H9 (cell line): ENCODE measurements around the gene MED25. TPM values are rescaled to one million over a fixed set of nuclear protein-coding genes. Genes with fewer than 3 reads are reported as not detected.

Experiments
- DNase-seq: peaks from one replicate; pipeline ENCODE4 v3.0.0-alpha.2; 2017
- H2AFZ ChIP-seq: one replicate; pipeline ENCODE4 v1.6.1; 2013; ENCODE audit warnings: mild to moderate bottlenecking, low read length, control low read depth, moderate library complexity
- H2AK5ac ChIP-seq: 2 replicates; pipeline ENCODE4 v1.6.1; 2013; ENCODE audit warnings: low read length, control low read depth, mixed read lengths; ENCODE audit not compliant: insufficient read length
- H2BK120ac ChIP-seq: one replicate; pipeline ENCODE4 v1.6.1; 2013; ENCODE audit warnings: low read depth, mild to moderate bottlenecking, low read length, control low read depth, inconsistent platforms; ENCODE audit not compliant: poor library complexity, severe bottlenecking
- H2BK12ac ChIP-seq: 2 replicates; pipeline ENCODE4 v1.6.1; 2013; ENCODE audit warnings: low read length, control low read depth, mixed read lengths, low read depth; ENCODE audit not compliant: insufficient read length
- H2BK15ac ChIP-seq: 2 replicates; pipeline ENCODE4 v1.6.1; 2013; ENCODE audit warnings: low read depth, low read length, control low read depth
- H2BK20ac ChIP-seq: one replicate; pipeline ENCODE4 v1.6.1; 2013; ENCODE audit warnings: low read depth, mild to moderate bottlenecking, low read length, control low read depth, inconsistent platforms; ENCODE audit not compliant: poor library complexity, severe bottlenecking
- H2BK5ac ChIP-seq: 2 replicates; pipeline ENCODE4 v1.6.1; 2013; ENCODE audit warnings: low read length, control low read depth, mixed read lengths; ENCODE audit not compliant: insufficient read length
- H3K14ac ChIP-seq: 2 replicates; pipeline ENCODE4 v1.6.1; 2013; ENCODE audit warnings: low read length, control low read depth; ENCODE audit not compliant: insufficient read depth
- H3K18ac ChIP-seq: 2 replicates; pipeline ENCODE4 v1.6.1; 2013; ENCODE audit warnings: low read depth, mild to moderate bottlenecking, mixed read lengths, low read length, control low read depth; ENCODE audit not compliant: insufficient read length
- H3K23ac ChIP-seq: 2 replicates; pipeline ENCODE4 v1.6.1; 2013; ENCODE audit warnings: low read length, control low read depth, mixed read lengths, low read depth; ENCODE audit not compliant: insufficient read length
- H3K23me2 ChIP-seq: 2 replicates; pipeline ENCODE4 v1.6.1; 2013; ENCODE audit warnings: low read depth, mild to moderate bottlenecking, mixed read lengths, low read length, control low read depth; ENCODE audit not compliant: insufficient read length, poor library complexity, severe bottlenecking
- H3K27ac ChIP-seq: 2 replicates; pipeline ENCODE4 v1.5.1; 2013; ENCODE audit warnings: low read length, control low read depth, mixed read lengths, low read depth; ENCODE audit not compliant: insufficient read length
- H3K27me3 ChIP-seq: 2 replicates; pipeline ENCODE4 v1.6.1; 2013; ENCODE audit warnings: low read length, control low read depth, inconsistent platforms; ENCODE audit not compliant: insufficient read depth
- H3K4ac ChIP-seq: 2 replicates; pipeline ENCODE4 v1.6.1; 2013; ENCODE audit warnings: low read depth, mild to moderate bottlenecking, control low read depth, inconsistent platforms, low read length, moderate library complexity
- H3K4me1 ChIP-seq: 2 replicates; pipeline ENCODE4 v1.6.1; 2013; ENCODE audit warnings: low read length, control low read depth, inconsistent platforms; ENCODE audit not compliant: insufficient read depth
- H3K4me2 ChIP-seq: 2 replicates; pipeline ENCODE4 v1.6.1; 2013; ENCODE audit warnings: low read length, control low read depth, mixed read lengths; ENCODE audit not compliant: insufficient read length, insufficient read depth
- H3K56ac ChIP-seq: 2 replicates; pipeline ENCODE4 v1.6.1; 2013; ENCODE audit warnings: low read depth, mild to moderate bottlenecking, mixed read lengths, low read length, control low read depth; ENCODE audit not compliant: insufficient read length
- H3K79me1 ChIP-seq: 2 replicates; pipeline ENCODE4 v1.6.1; 2013; ENCODE audit warnings: low read depth, mild to moderate bottlenecking, moderate library complexity, low read length, control low read depth, inconsistent platforms; ENCODE audit not compliant: insufficient read depth, poor library complexity, severe bottlenecking
- H3K79me2 ChIP-seq: 2 replicates; pipeline ENCODE4 v1.6.1; 2013; ENCODE audit warnings: low read length, control low read depth, inconsistent platforms; ENCODE audit not compliant: insufficient read depth
- H3K9ac ChIP-seq: 2 replicates; pipeline ENCODE4 v1.6.1; 2013; ENCODE audit warnings: low read length, control low read depth, mixed read lengths; ENCODE audit not compliant: insufficient read length; ENCODE audit errors: extremely low read depth
- H3K9me3 ChIP-seq: one replicate; pipeline ENCODE4 v1.6.1; 2013; ENCODE audit warnings: low read depth, low read length, inconsistent platforms; ENCODE audit not compliant: control insufficient read depth
- H3T11ph ChIP-seq: one replicate; pipeline ENCODE4 v1.6.1; 2013; ENCODE audit warnings: mild to moderate bottlenecking, low read length, control low read depth, inconsistent platforms
- H4K20me1 ChIP-seq: one replicate; pipeline ENCODE4 v1.6.1; 2013; ENCODE audit not compliant: control insufficient read depth, insufficient read length, insufficient read depth
- H4K5ac ChIP-seq: 2 replicates; pipeline ENCODE4 v1.6.1; 2013; ENCODE audit warnings: low read depth, mild to moderate bottlenecking, mixed read lengths, low read length, control low read depth; ENCODE audit not compliant: insufficient read length
- H4K8ac ChIP-seq: replicated peaks from 2 replicates; pipeline ENCODE4 v1.6.1; 2013; ENCODE audit warnings: low read length, control low read depth, mixed read lengths, low read depth; ENCODE audit not compliant: insufficient read length
- H4K91ac ChIP-seq: 2 replicates; pipeline ENCODE4 v1.6.1; 2013; ENCODE audit warnings: low read depth, mild to moderate bottlenecking, moderate library complexity, mixed read lengths, low read length, control low read depth; ENCODE audit not compliant: insufficient read length
- H3K27ac Mint-ChIP-seq, 3 experiments: 2 replicates in 2 of 3; 3 replicates in 1 of 3; pipeline ENCODE4 v1.8.0; 2020 to 2021; ENCODE audit warnings: mixed read lengths in 3 of 3, mild to moderate bottlenecking in 1 of 3, moderate library complexity in 1 of 3
- H3K27me3 Mint-ChIP-seq: 2 replicates; pipeline ENCODE4 v1.8.0; 2021; ENCODE audit warnings: low read depth, mild to moderate bottlenecking, moderate library complexity, mixed read lengths
- H3K36me3 Mint-ChIP-seq, 3 experiments: 2 replicates in 2 of 3; 3 replicates in 1 of 3; pipeline ENCODE4 v1.8.0; 2020 to 2021; ENCODE audit warnings: low read depth in 3 of 3, mixed read lengths in 3 of 3; ENCODE audit not compliant: insufficient read depth in 1 of 3
- H3K4me1 Mint-ChIP-seq, 2 experiments: 2 replicates each; pipeline ENCODE4 v1.8.0; 2020; ENCODE audit warnings: mixed read lengths in 2 of 2
- H3K4me3 Mint-ChIP-seq, 2 experiments: 2 replicates in 1 of 2; 3 replicates in 1 of 2; pipeline ENCODE4 v1.8.0; 2020 to 2021; ENCODE audit warnings: mild to moderate bottlenecking in 2 of 2, mixed read lengths in 2 of 2, moderate library complexity in 1 of 2
- H3K9me3 Mint-ChIP-seq, 2 experiments: 2 replicates in 1 of 2; 3 replicates in 1 of 2; pipeline ENCODE4 v1.8.0; 2020; ENCODE audit warnings: mild to moderate bottlenecking in 2 of 2, mixed read lengths in 2 of 2, moderate library complexity in 1 of 2
- WGBS: extraction: QIAGEN DNeasy Blood & Tissue Kit; methylation state at CpG from one replicate; pipeline ENCODE4 v1.1.7; 2013; ENCODE audit warnings: missing lambda C conversion rate, low lambda C conversion rate, mixed read lengths; ENCODE audit not compliant: insufficient read length; ENCODE audit errors: extremely low coverage; 5-methylcytosine and 5-hydroxymethylcytosine counted together
- total RNA-seq: library from RNA; stranded (reverse); gene quantifications from 2 replicates; pipeline ENCODE4 v1.2.1, GENCODE V29; 2021
- TF ChIP-seq, protein P1 (sequence below): fragments of 200-600 bp; sonication (generic); conservative IDR thresholded peaks from 3 replicates; pipeline ENCODE4 v1.8.0; 2021; ENCODE audit warnings: antibody characterized with exemption, mild to moderate bottlenecking

Gene MED25
- total RNA-seq, 1 experiment from 2014 or later: 77.5 TPM

DNA sequence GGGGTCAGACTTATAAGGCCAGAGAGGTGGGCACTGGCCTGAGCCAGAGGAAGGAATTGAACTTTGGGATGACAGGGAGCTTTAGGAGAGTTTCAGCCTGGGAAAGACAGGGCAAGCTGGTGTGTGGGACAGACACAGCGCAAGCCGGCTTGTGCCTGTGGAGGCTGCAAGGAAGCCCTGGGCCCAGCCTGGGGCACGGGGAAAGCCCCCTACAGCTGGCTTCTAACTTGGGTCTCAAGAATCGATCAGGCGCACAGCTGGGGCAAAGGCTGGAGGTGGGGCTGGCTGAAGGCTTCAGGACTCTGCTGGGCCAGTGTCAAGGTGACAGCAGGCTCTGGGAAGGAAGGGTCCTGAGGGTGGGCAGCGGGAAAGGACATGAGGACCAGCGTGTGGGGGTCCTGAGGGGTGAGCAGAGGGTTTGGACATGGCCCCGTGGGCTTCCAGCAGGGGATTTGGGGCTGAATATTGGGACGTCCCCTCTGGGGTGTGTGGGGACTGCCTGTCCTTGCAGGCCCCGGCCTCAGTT lies 35.8 kb downstream of the MED25 start:
- no peaks in the 10 kb centered on the region; the same call in 1 of the 2 replicates for H3K4me1 ChIP-seq
- no peak overlapping the region for H4K8ac ChIP-seq
- no peak overlapping the region for H2BK120ac ChIP-seq
- no peak overlapping the region for H2AFZ ChIP-seq
- peaks cover 9% of the 10 kb centered on the region; the same call in 1 of the 2 replicates for H3K79me2 ChIP-seq
- DNase-seq: no peak
- WGBS: no CpG with 5 or more reads among the region's 10 CpGs
- H2BK20ac ChIP-seq: no peak overlapping the region
- peaks cover 6% of the 10 kb centered on the region for H4K20me1 ChIP-seq
- no peak overlapping the region for H3K23ac ChIP-seq
- TF ChIP-seq, protein P1, sequence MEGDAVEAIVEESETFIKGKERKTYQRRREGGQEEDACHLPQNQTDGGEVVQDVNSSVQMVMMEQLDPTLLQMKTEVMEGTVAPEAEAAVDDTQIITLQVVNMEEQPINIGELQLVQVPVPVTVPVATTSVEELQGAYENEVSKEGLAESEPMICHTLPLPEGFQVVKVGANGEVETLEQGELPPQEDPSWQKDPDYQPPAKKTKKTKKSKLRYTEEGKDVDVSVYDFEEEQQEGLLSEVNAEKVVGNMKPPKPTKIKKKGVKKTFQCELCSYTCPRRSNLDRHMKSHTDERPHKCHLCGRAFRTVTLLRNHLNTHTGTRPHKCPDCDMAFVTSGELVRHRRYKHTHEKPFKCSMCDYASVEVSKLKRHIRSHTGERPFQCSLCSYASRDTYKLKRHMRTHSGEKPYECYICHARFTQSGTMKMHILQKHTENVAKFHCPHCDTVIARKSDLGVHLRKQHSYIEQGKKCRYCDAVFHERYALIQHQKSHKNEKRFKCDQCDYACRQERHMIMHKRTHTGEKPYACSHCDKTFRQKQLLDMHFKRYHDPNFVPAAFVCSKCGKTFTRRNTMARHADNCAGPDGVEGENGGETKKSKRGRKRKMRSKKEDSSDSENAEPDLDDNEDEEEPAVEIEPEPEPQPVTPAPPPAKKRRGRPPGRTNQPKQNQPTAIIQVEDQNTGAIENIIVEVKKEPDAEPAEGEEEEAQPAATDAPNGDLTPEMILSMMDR: no peak
- peaks cover 10% of the 10 kb centered on the region for H3K23me2 ChIP-seq
- no peak overlapping the region for H3T11ph ChIP-seq
- H3K14ac ChIP-seq: no peak overlapping the region
- H3K27me3 ChIP-seq: no peaks in the 10 kb centered on the region
- H3K27ac ChIP-seq: no peak overlapping the region
- H3K9ac ChIP-seq: no peak overlapping the region
- no peak overlapping the region for H4K5ac ChIP-seq
- H3K79me1 ChIP-seq: peaks cover 11% of the 10 kb centered on the region
- peaks cover 22 to 27% of the 10 kb centered on the region in 2 experiments for H3K4me1 Mint-ChIP-seq
- no peak overlapping the region for H2BK5ac ChIP-seq
- H2BK12ac ChIP-seq: no peak overlapping the region
- H3K9me3 ChIP-seq: no peaks in the 10 kb centered on the region
- peak overlapping the region in 2 of 3 experiments; percentile 22 to 49; a peak in 2 of 7 replicates for H3K27ac Mint-ChIP-seq
- peaks cover 30 to 62% (median 62%) of the 10 kb centered on the region in 3 experiments for H3K36me3 Mint-ChIP-seq
- H2BK15ac ChIP-seq: no peak overlapping the region
- no peak overlapping the region for H3K56ac ChIP-seq
- no peak overlapping the region for H3K4me2 ChIP-seq
- H4K91ac ChIP-seq: no peak overlapping the region
- H3K4ac ChIP-seq: no peak overlapping the region
- peaks cover 2% of the 10 kb centered on the region; the same call in 1 of the 2 replicates for H3K27me3 Mint-ChIP-seq
- H3K18ac ChIP-seq: no peak overlapping the region
- H2AK5ac ChIP-seq: no peak overlapping the region
- peak overlapping the region; percentile 46 to 52 for H3K4me3 Mint-ChIP-seq
- peaks cover 0 to under 1% of the 10 kb centered on the region in 2 experiments; a peak in 2 of 5 replicates for H3K9me3 Mint-ChIP-seq
